ENCODE results near the gene CDH26.

Gene CDH26

GRCh38 chr20:60053125-60053817, 95.0 kb downstream of the CDH26 start:
- H3K36me3 ChIP-seq (replicated peaks), result no peaks in the 10 kb centered on the region
- in situ Hi-C loops (cut with MboI; ENCODE audit: low sequenced_read_pairs), result loop anchor here (10.0 kb wide), 1 partner anchor 1842 kb away; no protein-coding TSS in a partner anchor
- no peak for DNase-seq (ENCODE audit: low spot score in 2 of 2)
- H3K4me3 ChIP-seq, result no peak overlapping the region
- H3K9me3 ChIP-seq, result no peaks in the 10 kb centered on the region
- no peaks in the 10 kb centered on the region for H3K4me1 ChIP-seq
- no peaks in the 10 kb centered on the region for H3K27me3 ChIP-seq (ENCODE audit: low read depth)

- H3K4me1 ChIP-seq, result no peaks in the 10 kb centered on the region
- H3K4me3 ChIP-seq, result no peak overlapping the region
- no peak for DNase-seq (ENCODE audit: low spot score in 2 of 2)
- H3K36me3 ChIP-seq (replicated peaks), result no peaks in the 10 kb centered on the region
- in situ Hi-C loops (cut with MboI; ENCODE audit: low sequenced_read_pairs), result loop anchor here (10.0 kb wide), 1 partner anchor 1841 kb away; no protein-coding TSS in a partner anchor
- H3K27me3 ChIP-seq (ENCODE audit: low read depth), result no peaks in the 10 kb centered on the region
- no peaks in the 10 kb centered on the region for H3K9me3 ChIP-seq
These were observed 95.6 kb downstream of the CDH26 start for GRCh38 chr20:60053818-60054190.

GRCh38 chr20:60054716-60055634, 96.8 kb downstream of the CDH26 start:
- H3K36me3 ChIP-seq (replicated peaks), result no peaks in the 10 kb centered on the region
- H3K4me3 ChIP-seq, result no peak overlapping the region

GRCh38 chr20:60055740-60056139, 97.5 kb downstream of the CDH26 start:
- Histone ChIP-seq H3K4me1 (no peaks in the 10 kb centered on the region), H3K9me3 (no peaks in the 10 kb centered on the region), H3K4me3 (no peak overlapping the region), H3K27me3 (ENCODE audit: low read depth) (no peaks in the 10 kb centered on the region), H3K36me3 (replicated peaks) (no peaks in the 10 kb centered on the region)
- no peak for DNase-seq (ENCODE audit: low spot score in 2 of 2)
- in situ Hi-C loops (cut with MboI; ENCODE audit: low sequenced_read_pairs), result loop anchor here (10.0 kb wide), 1 partner anchor 1839 kb away; no protein-coding TSS in a partner anchor

More at GRCh38 chr20:60054716-60055634, 96.8 kb downstream of the CDH26 start:
- no peaks in the 10 kb centered on the region for H3K4me1 ChIP-seq
- DNase-seq (ENCODE audit: low spot score in 2 of 2), result no peak
- H3K27me3 ChIP-seq (ENCODE audit: low read depth), result no peaks in the 10 kb centered on the region
- no peaks in the 10 kb centered on the region for H3K9me3 ChIP-seq
- in situ Hi-C loops (cut with MboI; ENCODE audit: low sequenced_read_pairs), result loop anchor here (10.0 kb wide), 1 partner anchor 1840 kb away; no protein-coding TSS in a partner anchor

- H3K4me1 ChIP-seq, result no peaks in the 10 kb centered on the region
- no peak overlapping the region for H3K4me3 ChIP-seq
- DNase-seq (ENCODE audit: low spot score in 2 of 2), result no peak
- H3K27me3 ChIP-seq (ENCODE audit: low read depth), result no peaks in the 10 kb centered on the region
- no peaks in the 10 kb centered on the region for H3K9me3 ChIP-seq
- in situ Hi-C loops (cut with MboI; ENCODE audit: low sequenced_read_pairs), result loop anchor here (10.0 kb wide), 1 partner anchor 1838 kb away; no protein-coding TSS in a partner anchor
- no peaks in the 10 kb centered on the region for H3K36me3 ChIP-seq (replicated peaks)
These were observed 98.3 kb downstream of the CDH26 start for GRCh38 chr20:60056407-60057122.

- Histone ChIP-seq H3K9me3 (no peaks in the 10 kb centered on the region), H3K4me1 (no peaks in the 10 kb centered on the region), H3K36me3 (replicated peaks) (no peaks in the 10 kb centered on the region), H3K27me3 (ENCODE audit: low read depth) (no peaks in the 10 kb centered on the region), H3K4me3 (no peak overlapping the region)
- in situ Hi-C loops (cut with MboI; ENCODE audit: low sequenced_read_pairs), result loop anchor here (10.0 kb wide), 1 partner anchor 1838 kb away; no protein-coding TSS in a partner anchor
- DNase-seq (ENCODE audit: low spot score in 2 of 2), result peak; percentile 40 to 63
These were observed 99.1 kb downstream of the CDH26 start for GRCh38 chr20:60057123-60057865.

GRCh38 chr20:60057866-60058807, 99.9 kb downstream of the CDH26 start:
- Histone ChIP-seq H3K4me1 (no peaks in the 10 kb centered on the region), H3K4me3 (no peak overlapping the region), H3K27me3 (ENCODE audit: low read depth) (no peaks in the 10 kb centered on the region), H3K9me3 (no peaks in the 10 kb centered on the region), H3K36me3 (replicated peaks) (no peaks in the 10 kb centered on the region)
- DNase-seq (ENCODE audit: low spot score in 2 of 2), result no peak
- in situ Hi-C loops (cut with MboI; ENCODE audit: low sequenced_read_pairs), result loop anchor here (10.0 kb wide), 1 partner anchor 1837 kb away; no protein-coding TSS in a partner anchor

GRCh38 chr20:60058879-60059278, 100.7 kb downstream of the CDH26 start:
- Histone ChIP-seq H3K27me3 (ENCODE audit: low read depth) (no peaks in the 10 kb centered on the region), H3K4me1 (no peaks in the 10 kb centered on the region), H3K9me3 (no peaks in the 10 kb centered on the region), H3K36me3 (replicated peaks) (no peaks in the 10 kb centered on the region), H3K4me3 (no peak overlapping the region)
- in situ Hi-C loops (cut with MboI; ENCODE audit: low sequenced_read_pairs), result loop anchor here (10.0 kb wide), 1 partner anchor 1836 kb away; no protein-coding TSS in a partner anchor
- no peak for DNase-seq (ENCODE audit: low spot score in 2 of 2)

GRCh38 chr20:60060006-60060557, 101.9 kb downstream of the CDH26 start:
- H3K36me3 ChIP-seq (replicated peaks), result no peaks in the 10 kb centered on the region
- no peaks in the 10 kb centered on the region for H3K9me3 ChIP-seq
- H3K4me1 ChIP-seq, result no peaks in the 10 kb centered on the region
- H3K27me3 ChIP-seq (ENCODE audit: low read depth), result no peaks in the 10 kb centered on the region
- H3K4me3 ChIP-seq, result no peak overlapping the region
- DNase-seq (ENCODE audit: low spot score in 2 of 2), result no peak
- in situ Hi-C loops (cut with MboI; ENCODE audit: low sequenced_read_pairs), result no loop called here

GRCh38 chr20:60060593-60060992, 102.4 kb downstream of the CDH26 start:
- in situ Hi-C loops (cut with MboI; ENCODE audit: low sequenced_read_pairs), result no loop called here
- H3K9me3 ChIP-seq, result no peaks in the 10 kb centered on the region
- H3K36me3 ChIP-seq (replicated peaks), result no peaks in the 10 kb centered on the region
- no peaks in the 10 kb centered on the region for H3K4me1 ChIP-seq
- no peaks in the 10 kb centered on the region for H3K27me3 ChIP-seq (ENCODE audit: low read depth)
- no peak for DNase-seq (ENCODE audit: low spot score in 2 of 2)
- H3K4me3 ChIP-seq, result no peak overlapping the region

- no peaks in the 10 kb centered on the region for H3K27me3 ChIP-seq (ENCODE audit: low read depth)
These were observed 104.3 kb downstream of the CDH26 start for GRCh38 chr20:60062431-60063047.

More at GRCh38 chr20:60062431-60063047, 104.3 kb downstream of the CDH26 start:
- no peaks in the 10 kb centered on the region for H3K4me1 ChIP-seq
- in situ Hi-C loops (cut with MboI; ENCODE audit: low sequenced_read_pairs), result no loop called here
- no peak for DNase-seq (ENCODE audit: low spot score in 2 of 2)
- H3K36me3 ChIP-seq (replicated peaks), result no peaks in the 10 kb centered on the region
- no peaks in the 10 kb centered on the region for H3K9me3 ChIP-seq
- H3K4me3 ChIP-seq, result no peak overlapping the region

All from HAP-1 (cell line).